ENCODE measurements around the gene FOSL2.

The FOSL2 gene

DNA sequence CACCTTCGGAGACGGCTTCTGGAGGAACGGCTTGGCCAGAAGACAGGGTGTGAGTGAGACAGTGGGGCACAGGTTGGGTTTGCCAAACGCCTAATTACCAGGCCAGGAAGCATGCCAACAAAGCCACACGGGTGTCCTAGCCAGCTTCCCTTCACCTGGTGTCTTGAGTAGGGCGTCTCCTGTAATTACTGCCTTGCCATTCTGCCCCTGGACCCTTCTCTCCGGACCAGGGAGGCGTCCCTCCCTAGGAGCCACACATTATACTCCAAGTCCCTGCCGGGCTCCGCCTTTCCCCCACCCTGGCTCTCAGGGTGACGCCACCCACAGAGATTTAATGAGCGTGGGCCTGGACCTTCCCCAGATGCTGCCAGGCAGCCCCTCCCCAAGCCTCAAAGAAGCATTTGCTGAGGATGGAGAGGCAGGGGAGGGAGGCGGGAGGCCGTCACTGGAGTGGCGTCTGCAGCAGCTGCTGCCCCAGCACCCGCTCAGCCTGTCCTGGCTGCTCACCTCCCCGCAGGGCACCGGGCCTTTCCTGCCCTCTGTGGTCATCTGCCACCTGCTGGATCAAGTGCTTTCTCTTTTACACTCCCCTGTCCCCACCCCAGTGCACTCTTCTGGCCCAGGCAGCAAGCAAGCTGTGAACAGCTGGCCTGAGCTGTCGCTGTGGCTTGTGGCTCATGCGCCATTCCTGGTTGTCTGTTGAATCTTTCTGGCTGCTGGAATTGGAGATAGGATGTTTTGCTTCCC is 20.7 kb downstream of the FOSL2 start:
- peak; percentile 40 for TF ChIP-seq CTCF (conservative IDR thresholded peaks at IDR 0.05; ENCODE audit: low read depth, low read length)
- DNase-seq (ENCODE audit: low read depth), result peak; percentile 72
- H3K4me3 ChIP-seq (ENCODE audit: low read depth, low read length), result no peak overlapping the region

- no peak overlapping the region for H3K4me3 ChIP-seq (ENCODE audit: low read depth, low read length)
- no peak for TF ChIP-seq CTCF (conservative IDR thresholded peaks at IDR 0.05; ENCODE audit: low read depth, low read length)
- DNase-seq (ENCODE audit: low read depth), result peak; percentile 52
Measured at GRCh38 chr2:28413899-28414295, 21.2 kb downstream of the FOSL2 start.

DNA sequence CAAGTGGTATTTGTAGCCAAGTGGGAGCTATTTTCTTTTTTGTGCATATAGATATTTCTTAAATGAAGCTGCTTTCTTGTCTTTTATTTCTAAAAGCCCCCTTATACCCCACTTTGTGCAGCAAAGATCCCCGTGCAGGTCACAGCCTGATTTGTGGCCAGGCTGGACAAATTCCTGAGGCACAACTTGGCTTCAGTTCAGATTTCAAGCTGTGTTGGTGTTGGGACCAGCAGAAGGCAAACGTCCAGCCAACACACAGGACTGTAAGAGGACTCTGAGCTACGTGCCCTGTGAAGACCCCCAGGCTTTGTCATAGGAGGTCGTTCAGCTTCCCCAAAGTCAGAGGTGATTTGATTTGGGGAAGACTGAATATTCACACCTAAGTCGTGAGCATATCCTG is 21.9 kb downstream of the FOSL2 start:
- no peak overlapping the region for H3K4me3 ChIP-seq (ENCODE audit: low read depth, low read length)
- peak; percentile 44 for DNase-seq (ENCODE audit: low read depth)
- TF ChIP-seq CTCF (conservative IDR thresholded peaks at IDR 0.05; ENCODE audit: low read depth, low read length), result no peak

- no peak for DNase-seq (ENCODE audit: low read depth)
- no peak for TF ChIP-seq CTCF (conservative IDR thresholded peaks at IDR 0.05; ENCODE audit: low read depth, low read length)
- H3K4me3 ChIP-seq (ENCODE audit: low read depth, low read length), result no peak overlapping the region
Measured at GRCh38 chr2:28415010-28415409, 22.4 kb downstream of the FOSL2 start.

- H3K4me3 ChIP-seq (ENCODE audit: low read depth, low read length), result no peak overlapping the region
- no peak for TF ChIP-seq CTCF (conservative IDR thresholded peaks at IDR 0.05; ENCODE audit: low read depth, low read length)
- DNase-seq (ENCODE audit: low read depth), result no peak
Measured at GRCh38 chr2:28415715-28416114, 23.1 kb downstream of the FOSL2 start.

DNA sequence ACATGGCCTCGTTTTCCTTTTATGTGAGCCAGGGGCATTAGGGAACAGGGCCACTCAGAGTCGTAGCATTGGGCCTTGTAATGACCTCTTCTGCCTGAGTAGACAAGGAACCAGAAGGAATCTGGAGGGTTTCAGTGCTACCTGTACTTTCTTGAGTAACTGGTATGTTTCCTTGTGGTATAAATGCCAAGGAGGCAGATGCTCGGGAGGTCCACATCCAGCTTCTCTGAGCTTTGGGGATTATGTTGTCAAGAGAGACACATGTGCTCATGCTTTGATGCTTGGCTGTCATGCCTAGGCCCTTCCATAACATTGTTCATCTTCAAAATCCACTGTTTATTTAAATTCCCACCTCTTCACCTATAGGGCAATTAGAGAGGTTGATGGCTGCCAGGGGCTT is 26.3 kb downstream of the FOSL2 start:
- no peak for TF ChIP-seq CTCF (conservative IDR thresholded peaks at IDR 0.05; ENCODE audit: low read depth, low read length)
- DNase-seq (ENCODE audit: low read depth), result no peak
- no peak overlapping the region for H3K4me3 ChIP-seq (ENCODE audit: low read depth, low read length)

All from choroid plexus epithelial cell (primary cell).